ENCODE measurements around the gene DESI2.

- TF ChIP-seq POLR2A (IDR thresholded peaks at IDR 0.05) (no peak), CTCF (IDR thresholded peaks at IDR 0.05) (no peak), POLR2AphosphoS5 (IDR thresholded peaks at IDR 0.05; ENCODE audit: insufficient read depth in 1 of 2, low read depth in 1 of 2) (no peak)
These were observed 18.4 kb upstream of the DESI2 start for GRCh38 chr1:244634546-244634945.
